PC-9 (cell line): ENCODE data around the gene WNT10A. TPM values are rescaled to one million over a fixed set of nuclear protein-coding genes. Genes with fewer than 3 reads are reported as not detected.

Experiments
- BruUV-seq: library from RNA; stranded (reverse); fragments of 400-500 nt; replicated peaks from 2 replicates; lab custom pipeline; 2021; lab: Mats Ljungman, UMichigan
- CTCF ChIA-PET: fragments of 300-600 bp; sonication (Branson Sonifier 250); formaldehyde crosslinking; loops from one replicate; lab custom pipeline; 2022; ENCODE audit warnings: antibody characterized with exemption; lab: Charles Lee
- POLR2A ChIA-PET: fragments of 300-600 bp; sonication (Branson Sonifier 250); formaldehyde crosslinking; loops from one replicate; lab custom pipeline; 2022; ENCODE audit warnings: antibody characterized with exemption; ENCODE audit not compliant: unreplicated experiment; lab: Charles Lee
- DNase-seq, 2 experiments: peaks; one replicate each; pipeline versions ENCODE4 v3.0.0 to v3.0.0-alpha.2; 2015 to 2022; ENCODE audit warnings: mixed read lengths in 1 of 2
- H2AFZ ChIP-seq: fragments of 200-600 bp; sonication (generic); 2 replicates; pipeline ENCODE4 v1.8.1; 2017; ENCODE audit warnings: antibody characterized with exemption
- H3F3A ChIP-seq: fragments of 200-600 bp; sonication (generic); 2 replicates; pipeline ENCODE4 v1.8.1; 2017; ENCODE audit warnings: antibody characterized with exemption, mild to moderate bottlenecking, low read depth; ENCODE audit not compliant: insufficient read depth
- H3K27ac ChIP-seq: fragments of 200-600 bp; sonication (generic); 2 replicates; pipeline ENCODE4 v1.6.1; 2016; ENCODE audit warnings: mixed run types
- H3K27me3 ChIP-seq: fragments of 200-600 bp; sonication (generic); 2 replicates; pipeline ENCODE4 v1.6.1; 2016; ENCODE audit warnings: low read depth, mixed run types; ENCODE audit not compliant: insufficient read depth
- H3K36me3 ChIP-seq: fragments of 200-600 bp; sonication (generic); 2 replicates; pipeline ENCODE4 v1.6.1; 2016; ENCODE audit warnings: low read depth, mixed run types
- H3K4me1 ChIP-seq: fragments of 200-600 bp; sonication (generic); replicated peaks from 2 replicates; pipeline ENCODE4 v1.6.1; 2016; ENCODE audit warnings: mixed run types; ENCODE audit not compliant: insufficient read depth
- H3K4me2 ChIP-seq: fragments of 200-600 bp; sonication (generic); 2 replicates; pipeline ENCODE4 v1.6.1; 2017; ENCODE audit warnings: mixed run types
- H3K4me3 ChIP-seq: fragments of 200-600 bp; sonication (generic); 2 replicates; pipeline ENCODE4 v1.6.1; 2016; ENCODE audit warnings: mixed run types
- H3K79me2 ChIP-seq: fragments of 200-600 bp; sonication (generic); 2 replicates; pipeline ENCODE4 v1.6.1; 2017; ENCODE audit warnings: low read depth, mixed run types
- H3K9me2 ChIP-seq: fragments of 200-600 bp; sonication (generic); 2 replicates; pipeline ENCODE4 v1.8.1; 2017; ENCODE audit warnings: mild to moderate bottlenecking; ENCODE audit not compliant: insufficient read depth
- H3K9me3 ChIP-seq: fragments of 200-600 bp; sonication (generic); 2 replicates; pipeline ENCODE4 v1.8.1; 2016; ENCODE audit warnings: low read depth; ENCODE audit not compliant: insufficient read depth
- H4K20me1 ChIP-seq: fragments of 200-600 bp; sonication (generic); 2 replicates; pipeline ENCODE4 v1.8.1; 2017; ENCODE audit not compliant: insufficient read depth
- EZH2 ChIP-seq: fragments of 200-600 bp; sonication (generic); IDR thresholded peaks from 2 replicates; pipeline ENCODE4 v1.8.0; 2017; ENCODE audit warnings: antibody characterized with exemption, low read depth
- intact Hi-C: fragments of 100-400 bp; cut with micrococcal nuclease; formaldehyde crosslinking; loops from one replicate; pipeline ENCODE4 v1.10.0; 2022; ENCODE audit not compliant: unreplicated experiment
- total RNA-seq: library from RNA; stranded (reverse); gene quantifications from 2 replicates; pipeline ENCODE4 v1.2.3, GENCODE V29; 2021
- TF ChIP-seq, protein P1 (sequence below): fragments of 200-600 bp; sonication (generic); conservative IDR thresholded peaks from 2 replicates; pipeline ENCODE4 v1.6.1; 2017; ENCODE audit warnings: mixed run types, antibody characterized with exemption, mild to moderate bottlenecking, moderate library complexity

WNT10A gene
- total RNA-seq, 1 experiment from 2014 or later: 1.2 TPM

DNA sequence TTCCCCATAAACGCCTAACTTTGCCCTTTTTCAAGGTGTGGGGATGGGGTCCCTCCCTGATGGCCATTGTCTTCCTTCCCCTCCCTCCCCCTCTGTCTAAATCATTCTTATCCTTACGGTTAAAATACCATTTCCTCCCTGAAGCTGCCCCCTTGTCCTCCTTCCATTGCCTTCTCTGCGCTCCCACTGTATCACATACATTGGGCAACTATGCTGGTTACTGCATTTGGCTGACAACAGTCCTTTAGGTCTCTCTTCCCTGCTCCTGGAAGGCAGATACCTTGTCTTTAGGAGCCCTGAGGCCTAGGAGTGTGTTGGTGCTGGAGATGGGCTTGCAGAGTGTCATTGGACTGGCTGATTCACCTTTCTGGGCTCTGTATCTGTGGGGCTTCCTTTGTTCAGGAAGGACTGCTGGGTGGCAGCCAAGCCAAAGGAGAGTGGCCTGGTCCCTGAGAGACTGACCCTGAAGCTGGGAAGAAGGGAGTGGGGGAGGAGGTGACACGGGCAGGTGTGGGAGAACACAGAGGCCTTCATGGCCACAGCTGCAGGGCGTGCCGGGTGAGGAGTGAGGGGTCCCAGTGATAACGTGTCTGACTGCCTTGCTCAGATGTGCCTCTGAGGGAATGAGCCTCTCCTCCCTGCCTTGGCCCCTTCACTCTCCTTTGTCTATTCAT, 18.9 kb upstream of the WNT10A start:
- intact Hi-C loops: no loop called here
- no peak overlapping the region for H3K4me3 ChIP-seq
- H3K4me1 ChIP-seq: peaks cover 15% of the 10 kb centered on the region
- H4K20me1 ChIP-seq: no peaks in the 10 kb centered on the region
- no TSS peak for BruUV-seq
- no peaks in the 10 kb centered on the region for H3K9me2 ChIP-seq
- no peak overlapping the region for H3K27ac ChIP-seq
- H3K36me3 ChIP-seq: no peaks in the 10 kb centered on the region
- no peak overlapping the region for H2AFZ ChIP-seq
- ChIA-PET POLR2A (no interaction called here), CTCF (no interaction called here)
- no peaks in the 10 kb centered on the region for H3K9me3 ChIP-seq
- no peak overlapping the region for H3K4me2 ChIP-seq
- TF ChIP-seq, protein P1, sequence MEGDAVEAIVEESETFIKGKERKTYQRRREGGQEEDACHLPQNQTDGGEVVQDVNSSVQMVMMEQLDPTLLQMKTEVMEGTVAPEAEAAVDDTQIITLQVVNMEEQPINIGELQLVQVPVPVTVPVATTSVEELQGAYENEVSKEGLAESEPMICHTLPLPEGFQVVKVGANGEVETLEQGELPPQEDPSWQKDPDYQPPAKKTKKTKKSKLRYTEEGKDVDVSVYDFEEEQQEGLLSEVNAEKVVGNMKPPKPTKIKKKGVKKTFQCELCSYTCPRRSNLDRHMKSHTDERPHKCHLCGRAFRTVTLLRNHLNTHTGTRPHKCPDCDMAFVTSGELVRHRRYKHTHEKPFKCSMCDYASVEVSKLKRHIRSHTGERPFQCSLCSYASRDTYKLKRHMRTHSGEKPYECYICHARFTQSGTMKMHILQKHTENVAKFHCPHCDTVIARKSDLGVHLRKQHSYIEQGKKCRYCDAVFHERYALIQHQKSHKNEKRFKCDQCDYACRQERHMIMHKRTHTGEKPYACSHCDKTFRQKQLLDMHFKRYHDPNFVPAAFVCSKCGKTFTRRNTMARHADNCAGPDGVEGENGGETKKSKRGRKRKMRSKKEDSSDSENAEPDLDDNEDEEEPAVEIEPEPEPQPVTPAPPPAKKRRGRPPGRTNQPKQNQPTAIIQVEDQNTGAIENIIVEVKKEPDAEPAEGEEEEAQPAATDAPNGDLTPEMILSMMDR: no peak
- no peak for TF ChIP-seq EZH2
- peaks cover 13% of the 10 kb centered on the region; the same call in 1 of the 2 replicates for H3K27me3 ChIP-seq
- 0 out of 2 replicates have a peak, but pooled peaks cover 3% of the 10 kb centered on the region for H3K79me2 ChIP-seq
- 0 out of 2 replicates have a peak, but pooled peaks cover 9% of the 10 kb centered on the region for H3F3A ChIP-seq
- no peak for DNase-seq

DNA sequence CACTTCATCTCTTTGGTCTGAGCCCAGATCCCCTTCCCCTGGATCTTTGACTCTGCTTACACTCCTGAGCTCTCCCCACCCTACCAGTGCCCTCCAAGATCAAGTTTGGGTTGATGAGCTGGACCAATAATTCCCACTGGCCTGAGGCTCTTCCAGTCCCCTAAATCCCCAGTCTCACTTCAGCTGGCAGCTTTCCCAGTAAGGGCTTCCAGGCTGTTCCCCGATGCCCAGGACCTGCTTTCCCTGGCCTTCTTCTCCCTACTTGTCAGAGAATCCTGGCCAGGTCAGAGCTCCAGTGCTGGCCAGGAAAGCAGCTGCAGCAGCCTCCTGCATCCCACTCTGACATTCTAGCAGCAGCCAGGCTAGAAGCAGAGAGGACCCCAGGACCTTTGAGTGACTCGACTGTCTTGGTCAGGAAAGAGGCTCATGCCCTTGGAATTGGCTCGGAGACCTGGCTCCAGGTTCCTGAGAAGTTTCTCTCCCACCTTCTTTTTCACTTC, 17.6 kb upstream of the WNT10A start:
- H3K27ac ChIP-seq: no peak overlapping the region
- no peaks in the 10 kb centered on the region for H4K20me1 ChIP-seq
- H3K36me3 ChIP-seq: no peaks in the 10 kb centered on the region
- POLR2A ChIA-PET: no interaction called here
- H3K79me2 ChIP-seq: 0 out of 2 replicates have a peak, but pooled peaks cover 3% of the 10 kb centered on the region
- H3F3A ChIP-seq: 0 out of 2 replicates have a peak, but pooled peaks cover 5% of the 10 kb centered on the region
- no TSS peak for BruUV-seq
- H3K27me3 ChIP-seq: peaks cover 13% of the 10 kb centered on the region; the same call in 1 of the 2 replicates
- CTCF ChIA-PET: no interaction called here
- intact Hi-C loops: no loop called here
- H3K4me2 ChIP-seq: no peak overlapping the region
- DNase-seq: no peak
- H3K4me1 ChIP-seq: 0 out of 2 replicates have a peak, but pooled peaks cover 4% of the 10 kb centered on the region
- H3K4me3 ChIP-seq: no peak overlapping the region
- no peak overlapping the region for H2AFZ ChIP-seq
- no peaks in the 10 kb centered on the region for H3K9me3 ChIP-seq
- no peak for TF ChIP-seq EZH2
- TF ChIP-seq, protein P1: no peak
- H3K9me2 ChIP-seq: no peaks in the 10 kb centered on the region

DNA sequence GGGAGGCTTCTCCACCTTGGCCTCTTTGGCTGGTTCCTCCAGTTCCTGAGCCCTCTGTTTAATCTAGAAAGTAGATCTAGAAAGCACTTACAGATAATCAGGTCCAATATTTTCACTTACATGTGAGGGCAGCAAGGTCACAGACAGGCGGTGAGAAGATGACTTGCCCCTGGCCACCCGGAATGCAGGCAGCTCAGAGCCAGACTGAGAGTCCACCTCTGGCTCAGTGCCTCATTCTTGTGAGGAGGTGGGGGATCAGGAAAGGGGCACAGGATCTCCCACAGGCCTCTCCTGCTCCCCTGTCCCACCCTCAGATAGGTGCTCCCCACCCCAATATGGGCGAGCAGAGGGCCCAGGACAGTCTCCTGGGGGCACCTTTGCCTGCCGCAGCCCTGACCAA, 15.3 kb upstream of the WNT10A start:
- Histone ChIP-seq H3K27ac (no peak overlapping the region), H3K36me3 (no peaks in the 10 kb centered on the region), H3F3A (no peaks in the 10 kb centered on the region), H3K9me3 (no peaks in the 10 kb centered on the region), H4K20me1 (no peaks in the 10 kb centered on the region), H3K4me2 (no peak overlapping the region), H3K27me3 (peaks cover under 1% of the 10 kb centered on the region; the same call in 1 of the 2 replicates), H2AFZ (no peak overlapping the region), H3K79me2 (no peaks in the 10 kb centered on the region), H3K4me1 (no peaks in the 10 kb centered on the region), H3K4me3 (no peak overlapping the region), H3K9me2 (no peaks in the 10 kb centered on the region)
- no peak for DNase-seq
- no TSS peak for BruUV-seq
- POLR2A ChIA-PET: no interaction called here
- CTCF ChIA-PET: no interaction called here
- no peak for TF ChIP-seq EZH2
- TF ChIP-seq, protein P1: no peak
- intact Hi-C loops: no loop called here
